Liver (tissue), 9 donors: ENCODE data around the gene SEC61G. TPM values are rescaled to one million over a fixed set of nuclear protein-coding genes. Genes with fewer than 3 reads are reported as not detected.

ENCODE experiments used
- DNase-seq: peaks from one replicate; pipeline ENCODE4 v3.0.0-alpha.2; 2017; ENCODE audit warnings: low spot score
- H3K27ac ChIP-seq, 2 donors: one replicate each; pipeline ENCODE4 v1.7.0; 2013; ENCODE audit warnings: inconsistent platforms in 2 of 2, low read length in 2 of 2, control low read depth in 1 of 2, low read depth in 1 of 2, mild to moderate bottlenecking in 1 of 2
- H3K27me3 ChIP-seq, 4 donors: one replicate each; pipeline versions ENCODE4 v1.6.1 to v1.7.0; 2013; ENCODE audit warnings: low read length in 3 of 4, inconsistent platforms in 1 of 4, mild to moderate bottlenecking in 1 of 4, moderate library complexity in 1 of 4; ENCODE audit not compliant: control insufficient read depth in 4 of 4, insufficient read depth in 4 of 4
- H3K36me3 ChIP-seq, 4 donors: one replicate each; pipeline versions ENCODE4 v1.6.1 to v1.7.0; 2013; ENCODE audit warnings: low read length in 3 of 4, mild to moderate bottlenecking in 3 of 4, low read depth in 1 of 4, moderate library complexity in 1 of 4; ENCODE audit not compliant: control insufficient read depth in 4 of 4, insufficient read depth in 3 of 4
- H3K4me1 ChIP-seq, 4 donors: one replicate each; pipeline versions ENCODE4 v1.6.1 to v1.7.0; 2013; ENCODE audit warnings: low read length in 3 of 4, mild to moderate bottlenecking in 3 of 4, moderate library complexity in 1 of 4; ENCODE audit not compliant: control insufficient read depth in 4 of 4, insufficient read depth in 4 of 4
- H3K4me3 ChIP-seq, 3 donors: one replicate each; pipeline versions ENCODE4 v1.6.1 to v1.7.0; 2013; ENCODE audit warnings: low read length in 3 of 3, control low read depth in 1 of 3, low read depth in 1 of 3, mild to moderate bottlenecking in 1 of 3
- H3K9ac ChIP-seq, 2 donors: one replicate each; pipeline ENCODE4 v1.7.0; 2013; ENCODE audit warnings: low read length in 2 of 2, mild to moderate bottlenecking in 2 of 2, moderate library complexity in 2 of 2, control low read depth in 1 of 2, low read depth in 1 of 2
- H3K9me3 ChIP-seq, 4 donors: one replicate each; pipeline versions ENCODE4 v1.6.1 to v1.7.0; 2013; ENCODE audit warnings: low read length in 3 of 4; ENCODE audit not compliant: control insufficient read depth in 4 of 4
- EGR1 ChIP-seq, 2 donors: IDR thresholded peaks; 2 replicates each; pipeline ENCODE4 v1.6.1; 2016 to 2018; ENCODE audit warnings: antibody characterized with exemption in 2 of 2, low read depth in 2 of 2
- FOXA1 ChIP-seq: IDR thresholded peaks from 2 replicates; pipeline ENCODE4 v1.6.1; 2016; ENCODE audit warnings: antibody characterized with exemption
- GABPA ChIP-seq, 2 donors: IDR thresholded peaks in 1 of 2; conservative IDR thresholded peaks in 1 of 2; 2 replicates each; pipeline ENCODE4 v1.6.1; 2016; ENCODE audit warnings: antibody characterized with exemption in 2 of 2, mild to moderate bottlenecking in 1 of 2, moderate library complexity in 1 of 2
- HNF4G ChIP-seq: IDR thresholded peaks from 2 replicates; pipeline ENCODE4 v1.6.1; 2016; ENCODE audit warnings: antibody characterized with exemption
- JUND ChIP-seq, 2 donors: IDR thresholded peaks; 2 replicates each; pipeline ENCODE4 v1.6.1; 2016; ENCODE audit warnings: antibody characterized with exemption in 2 of 2
- NR2F2 ChIP-seq: IDR thresholded peaks from 2 replicates; pipeline ENCODE4 v1.6.1; 2016; ENCODE audit warnings: antibody characterized with exemption
- RAD21 ChIP-seq, 2 donors: IDR thresholded peaks; 2 replicates each; pipeline ENCODE4 v1.6.1; 2016; ENCODE audit warnings: antibody characterized with exemption in 2 of 2, mild to moderate bottlenecking in 2 of 2
- RXRA ChIP-seq, 2 donors: IDR thresholded peaks; 2 replicates each; pipeline ENCODE4 v1.6.1; 2017 to 2018; ENCODE audit warnings: antibody characterized with exemption in 2 of 2, mild to moderate bottlenecking in 1 of 2
- SP1 ChIP-seq: IDR thresholded peaks from 2 replicates; pipeline ENCODE4 v1.6.1; 2018; ENCODE audit warnings: antibody characterized with exemption, mild to moderate bottlenecking
- TAF1 ChIP-seq: conservative IDR thresholded peaks from 2 replicates; pipeline ENCODE4 v1.6.1; 2016; ENCODE audit warnings: antibody characterized with exemption, mild to moderate bottlenecking
- YY1 ChIP-seq: IDR thresholded peaks from 2 replicates; pipeline ENCODE4 v1.6.1; 2016; ENCODE audit warnings: antibody characterized with exemption, mild to moderate bottlenecking
- WGBS: extraction: QIAGEN DNeasy Blood & Tissue Kit; methylation state at CpG from one replicate; pipeline ENCODE4 v1.1.7; 2013; 5-methylcytosine and 5-hydroxymethylcytosine counted together
- polyA plus RNA-seq, 2 donors: library from polyadenylated mRNA; stranded (reverse) in 1 of 2; unstranded in 1 of 2; fragments of 200-250 nt in 1 of 2; fragments of >200 nt in 1 of 2; fragmentation: Nextera tagmentation in 1 of 2; extraction: Ambion mirVana in 1 of 2; gene quantifications; one replicate each; pipeline versions ENCODE4 v1.2.1 to v1.2.3, GENCODE V29; 2013 to 2015
- total RNA-seq, 2 donors: library from RNA; depleted of rRNA; stranded (reverse); fragments of >200 nt; gene quantifications; one replicate each; pipeline ENCODE4 v1.2.3, GENCODE V29; 2014
- TF ChIP-seq, protein P1 (sequence below): IDR thresholded peaks from 2 replicates; pipeline ENCODE4 v1.6.1; 2016; ENCODE audit warnings: antibody characterized with exemption
- TF ChIP-seq, protein P2 (sequence below): IDR thresholded peaks from 2 replicates; pipeline ENCODE4 v1.6.1; 2016; ENCODE audit warnings: antibody characterized with exemption
- TF ChIP-seq, protein P3 (sequence below): fragments of 150-350 bp; IDR thresholded peaks from 2 replicates; pipeline ENCODE4 v1.5.1; 2017; ENCODE audit warnings: improper control_type of control experiment, low read depth, low read length; ENCODE audit not compliant: missing input control
- TF ChIP-seq, protein P4 (sequence below): IDR thresholded peaks from 2 replicates; pipeline ENCODE4 v1.6.1; 2016; ENCODE audit warnings: antibody characterized with exemption
- TF ChIP-seq, protein P5 (sequence below): IDR thresholded peaks from 2 replicates; pipeline ENCODE4 v1.6.1; 2016; ENCODE audit warnings: antibody characterized with exemption, mild to moderate bottlenecking
- donor health status: healthy.
- donor health status: healthy.
- donor health status: healthy.
- donor health status: healthy.
- donor health status: healthy.

Gene SEC61G
- total and polyA plus RNA-seq, 4 donors: 57.0 to 329 (median 227) TPM

DNA sequence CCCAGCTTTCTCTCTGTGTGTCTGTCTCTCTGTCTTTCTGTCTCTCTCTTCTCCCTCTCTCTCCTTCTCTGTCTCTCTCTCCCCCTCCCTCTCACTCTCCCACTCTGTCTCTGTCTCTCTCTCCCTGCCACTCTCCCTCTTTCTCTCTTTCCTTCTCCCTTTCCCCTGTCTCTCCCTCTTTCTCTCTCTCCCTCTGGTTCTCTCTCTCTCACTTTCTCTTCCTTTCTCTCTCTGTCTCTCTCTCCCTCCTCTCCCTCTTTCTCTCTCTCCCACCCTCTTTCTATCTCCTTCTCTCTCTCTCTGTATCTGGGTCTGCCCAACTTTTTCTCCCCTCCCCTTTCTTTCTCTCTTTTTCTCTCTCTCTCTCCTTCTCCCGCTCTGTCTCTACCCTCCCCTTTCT is 36.5 kb downstream of the SEC61G start:
- Histone ChIP-seq H3K4me1 (no peaks in the 10 kb centered on the region), H3K4me3 (no peak overlapping the region), H3K9me3 (peaks cover 0 to 5% (median 2%) of the 10 kb centered on the region in 4 donors), H3K27me3 (no peaks in the 10 kb centered on the region), H3K27ac (no peak overlapping the region), H3K36me3 (no peaks in the 10 kb centered on the region), H3K9ac (no peak overlapping the region)
- WGBS: 65% methylated on average over 1 of the region's 1 CpG
- DNase-seq: no peak
- no peak for TF ChIP-seq FOXA1
- TF ChIP-seq RXRA (IDR thresholded peaks at IDR 0.05): no peak
- TF ChIP-seq, protein P1, sequence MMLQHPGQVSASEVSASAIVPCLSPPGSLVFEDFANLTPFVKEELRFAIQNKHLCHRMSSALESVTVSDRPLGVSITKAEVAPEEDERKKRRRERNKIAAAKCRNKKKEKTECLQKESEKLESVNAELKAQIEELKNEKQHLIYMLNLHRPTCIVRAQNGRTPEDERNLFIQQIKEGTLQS: no peak
- TF ChIP-seq JUND (IDR thresholded peaks at IDR 0.05): no peak
- no peak for TF ChIP-seq TAF1
- TF ChIP-seq, protein P2, sequence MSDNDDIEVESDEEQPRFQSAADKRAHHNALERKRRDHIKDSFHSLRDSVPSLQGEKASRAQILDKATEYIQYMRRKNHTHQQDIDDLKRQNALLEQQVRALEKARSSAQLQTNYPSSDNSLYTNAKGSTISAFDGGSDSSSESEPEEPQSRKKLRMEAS: no peak
- TF ChIP-seq HNF4G: no peak
- no peak for TF ChIP-seq EGR1 (IDR thresholded peaks at IDR 0.05; ENCODE audit: low read depth in 2 of 2)
- TF ChIP-seq NR2F2: no peak
- no peak for TF ChIP-seq YY1

DNA sequence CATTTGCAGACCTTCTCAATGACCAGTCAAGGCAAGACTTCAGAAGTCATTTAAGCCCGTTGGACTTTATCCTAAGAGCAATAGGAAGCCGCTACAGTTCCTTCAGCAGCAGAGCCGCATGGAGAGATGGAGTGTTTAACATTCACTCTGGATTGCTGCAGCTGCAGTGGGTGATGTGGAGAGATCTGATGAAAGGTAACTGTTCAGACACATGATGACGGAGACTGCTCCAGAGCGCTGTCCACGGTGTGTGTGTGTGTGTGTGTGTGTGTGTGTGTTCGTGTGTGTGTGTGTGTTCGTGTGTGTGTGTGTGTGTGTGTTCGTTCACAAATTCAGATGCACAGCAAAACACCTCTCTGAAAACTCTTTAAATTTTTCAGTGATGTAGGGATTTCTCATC is 37.0 kb downstream of the SEC61G start:
- no peak for DNase-seq
- H3K9ac ChIP-seq: no peak overlapping the region
- H3K9me3 ChIP-seq: peaks cover 0 to 5% (median 3%) of the 10 kb centered on the region in 4 donors
- no peaks in the 10 kb centered on the region for H3K4me1 ChIP-seq
- H3K27ac ChIP-seq: no peak overlapping the region
- H3K4me3 ChIP-seq: no peak overlapping the region
- WGBS: 64% methylated on average over 9 of the region's 9 CpGs
- H3K36me3 ChIP-seq: no peaks in the 10 kb centered on the region
- TF ChIP-seq, protein P3, sequence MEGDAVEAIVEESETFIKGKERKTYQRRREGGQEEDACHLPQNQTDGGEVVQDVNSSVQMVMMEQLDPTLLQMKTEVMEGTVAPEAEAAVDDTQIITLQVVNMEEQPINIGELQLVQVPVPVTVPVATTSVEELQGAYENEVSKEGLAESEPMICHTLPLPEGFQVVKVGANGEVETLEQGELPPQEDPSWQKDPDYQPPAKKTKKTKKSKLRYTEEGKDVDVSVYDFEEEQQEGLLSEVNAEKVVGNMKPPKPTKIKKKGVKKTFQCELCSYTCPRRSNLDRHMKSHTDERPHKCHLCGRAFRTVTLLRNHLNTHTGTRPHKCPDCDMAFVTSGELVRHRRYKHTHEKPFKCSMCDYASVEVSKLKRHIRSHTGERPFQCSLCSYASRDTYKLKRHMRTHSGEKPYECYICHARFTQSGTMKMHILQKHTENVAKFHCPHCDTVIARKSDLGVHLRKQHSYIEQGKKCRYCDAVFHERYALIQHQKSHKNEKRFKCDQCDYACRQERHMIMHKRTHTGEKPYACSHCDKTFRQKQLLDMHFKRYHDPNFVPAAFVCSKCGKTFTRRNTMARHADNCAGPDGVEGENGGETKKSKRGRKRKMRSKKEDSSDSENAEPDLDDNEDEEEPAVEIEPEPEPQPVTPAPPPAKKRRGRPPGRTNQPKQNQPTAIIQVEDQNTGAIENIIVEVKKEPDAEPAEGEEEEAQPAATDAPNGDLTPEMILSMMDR: no peak
- TF ChIP-seq, protein P4, sequence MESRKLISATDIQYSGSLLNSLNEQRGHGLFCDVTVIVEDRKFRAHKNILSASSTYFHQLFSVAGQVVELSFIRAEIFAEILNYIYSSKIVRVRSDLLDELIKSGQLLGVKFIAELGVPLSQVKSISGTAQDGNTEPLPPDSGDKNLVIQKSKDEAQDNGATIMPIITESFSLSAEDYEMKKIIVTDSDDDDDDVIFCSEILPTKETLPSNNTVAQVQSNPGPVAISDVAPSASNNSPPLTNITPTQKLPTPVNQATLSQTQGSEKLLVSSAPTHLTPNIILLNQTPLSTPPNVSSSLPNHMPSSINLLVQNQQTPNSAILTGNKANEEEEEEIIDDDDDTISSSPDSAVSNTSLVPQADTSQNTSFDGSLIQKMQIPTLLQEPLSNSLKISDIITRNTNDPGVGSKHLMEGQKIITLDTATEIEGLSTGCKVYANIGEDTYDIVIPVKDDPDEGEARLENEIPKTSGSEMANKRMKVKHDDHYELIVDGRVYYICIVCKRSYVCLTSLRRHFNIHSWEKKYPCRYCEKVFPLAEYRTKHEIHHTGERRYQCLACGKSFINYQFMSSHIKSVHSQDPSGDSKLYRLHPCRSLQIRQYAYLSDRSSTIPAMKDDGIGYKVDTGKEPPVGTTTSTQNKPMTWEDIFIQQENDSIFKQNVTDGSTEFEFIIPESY: no peak
- TF ChIP-seq, protein P1: no peak
- no peak for TF ChIP-seq RXRA (IDR thresholded peaks at IDR 0.05)
- TF ChIP-seq, protein P2: no peak
- no peak for TF ChIP-seq SP1
- TF ChIP-seq RAD21 (IDR thresholded peaks at IDR 0.05): no peak
- TF ChIP-seq, protein P5, sequence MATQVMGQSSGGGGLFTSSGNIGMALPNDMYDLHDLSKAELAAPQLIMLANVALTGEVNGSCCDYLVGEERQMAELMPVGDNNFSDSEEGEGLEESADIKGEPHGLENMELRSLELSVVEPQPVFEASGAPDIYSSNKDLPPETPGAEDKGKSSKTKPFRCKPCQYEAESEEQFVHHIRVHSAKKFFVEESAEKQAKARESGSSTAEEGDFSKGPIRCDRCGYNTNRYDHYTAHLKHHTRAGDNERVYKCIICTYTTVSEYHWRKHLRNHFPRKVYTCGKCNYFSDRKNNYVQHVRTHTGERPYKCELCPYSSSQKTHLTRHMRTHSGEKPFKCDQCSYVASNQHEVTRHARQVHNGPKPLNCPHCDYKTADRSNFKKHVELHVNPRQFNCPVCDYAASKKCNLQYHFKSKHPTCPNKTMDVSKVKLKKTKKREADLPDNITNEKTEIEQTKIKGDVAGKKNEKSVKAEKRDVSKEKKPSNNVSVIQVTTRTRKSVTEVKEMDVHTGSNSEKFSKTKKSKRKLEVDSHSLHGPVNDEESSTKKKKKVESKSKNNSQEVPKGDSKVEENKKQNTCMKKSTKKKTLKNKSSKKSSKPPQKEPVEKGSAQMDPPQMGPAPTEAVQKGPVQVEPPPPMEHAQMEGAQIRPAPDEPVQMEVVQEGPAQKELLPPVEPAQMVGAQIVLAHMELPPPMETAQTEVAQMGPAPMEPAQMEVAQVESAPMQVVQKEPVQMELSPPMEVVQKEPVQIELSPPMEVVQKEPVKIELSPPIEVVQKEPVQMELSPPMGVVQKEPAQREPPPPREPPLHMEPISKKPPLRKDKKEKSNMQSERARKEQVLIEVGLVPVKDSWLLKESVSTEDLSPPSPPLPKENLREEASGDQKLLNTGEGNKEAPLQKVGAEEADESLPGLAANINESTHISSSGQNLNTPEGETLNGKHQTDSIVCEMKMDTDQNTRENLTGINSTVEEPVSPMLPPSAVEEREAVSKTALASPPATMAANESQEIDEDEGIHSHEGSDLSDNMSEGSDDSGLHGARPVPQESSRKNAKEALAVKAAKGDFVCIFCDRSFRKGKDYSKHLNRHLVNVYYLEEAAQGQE: no peak
- TF ChIP-seq GABPA (IDR thresholded peaks at IDR 0.05 in 1 of 2, conservative IDR thresholded peaks at IDR 0.05 in 1 of 2): no peak
- no peak for TF ChIP-seq NR2F2
- H3K27me3 ChIP-seq: no peaks in the 10 kb centered on the region
